VCaP (cell line): ENCODE results near the gene COL20A1.

Experiments used
- H3K27ac ChIP-seq: fragments of 450-650 bp; 2 replicates; pipeline ENCODE4 v1.5.1; 2017
- TF ChIP-seq, protein P1 (sequence below): fragments of 450-650 bp; conservative IDR thresholded peaks from 2 replicates; pipeline ENCODE4 v1.5.1; 2017; ENCODE audit warnings: mild to moderate bottlenecking, moderate library complexity

Gene COL20A1

DNA sequence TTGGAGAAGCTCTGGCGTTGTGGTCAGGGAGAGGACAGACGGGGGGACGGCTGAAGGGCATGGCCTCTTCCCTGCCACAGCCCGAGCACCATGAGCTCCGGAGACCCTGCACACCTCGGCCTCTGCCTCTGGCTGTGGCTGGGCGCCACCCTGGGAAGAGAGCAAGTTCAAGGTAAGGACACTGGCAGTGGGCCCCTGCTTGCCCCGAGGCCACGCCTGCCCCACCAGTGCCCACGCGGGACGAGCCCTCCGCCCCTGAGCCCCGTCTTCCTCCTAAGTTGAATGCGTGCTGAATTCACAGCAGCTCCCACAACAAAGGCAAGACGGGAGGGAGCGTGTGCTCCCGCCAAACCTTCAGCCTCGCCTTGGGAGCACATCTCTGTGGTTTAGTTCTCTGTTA lies 2.0 kb downstream of the COL20A1 start:
- TF ChIP-seq, protein P1, sequence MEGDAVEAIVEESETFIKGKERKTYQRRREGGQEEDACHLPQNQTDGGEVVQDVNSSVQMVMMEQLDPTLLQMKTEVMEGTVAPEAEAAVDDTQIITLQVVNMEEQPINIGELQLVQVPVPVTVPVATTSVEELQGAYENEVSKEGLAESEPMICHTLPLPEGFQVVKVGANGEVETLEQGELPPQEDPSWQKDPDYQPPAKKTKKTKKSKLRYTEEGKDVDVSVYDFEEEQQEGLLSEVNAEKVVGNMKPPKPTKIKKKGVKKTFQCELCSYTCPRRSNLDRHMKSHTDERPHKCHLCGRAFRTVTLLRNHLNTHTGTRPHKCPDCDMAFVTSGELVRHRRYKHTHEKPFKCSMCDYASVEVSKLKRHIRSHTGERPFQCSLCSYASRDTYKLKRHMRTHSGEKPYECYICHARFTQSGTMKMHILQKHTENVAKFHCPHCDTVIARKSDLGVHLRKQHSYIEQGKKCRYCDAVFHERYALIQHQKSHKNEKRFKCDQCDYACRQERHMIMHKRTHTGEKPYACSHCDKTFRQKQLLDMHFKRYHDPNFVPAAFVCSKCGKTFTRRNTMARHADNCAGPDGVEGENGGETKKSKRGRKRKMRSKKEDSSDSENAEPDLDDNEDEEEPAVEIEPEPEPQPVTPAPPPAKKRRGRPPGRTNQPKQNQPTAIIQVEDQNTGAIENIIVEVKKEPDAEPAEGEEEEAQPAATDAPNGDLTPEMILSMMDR, result no peak
- H3K27ac ChIP-seq, result no peak overlapping the region

DNA sequence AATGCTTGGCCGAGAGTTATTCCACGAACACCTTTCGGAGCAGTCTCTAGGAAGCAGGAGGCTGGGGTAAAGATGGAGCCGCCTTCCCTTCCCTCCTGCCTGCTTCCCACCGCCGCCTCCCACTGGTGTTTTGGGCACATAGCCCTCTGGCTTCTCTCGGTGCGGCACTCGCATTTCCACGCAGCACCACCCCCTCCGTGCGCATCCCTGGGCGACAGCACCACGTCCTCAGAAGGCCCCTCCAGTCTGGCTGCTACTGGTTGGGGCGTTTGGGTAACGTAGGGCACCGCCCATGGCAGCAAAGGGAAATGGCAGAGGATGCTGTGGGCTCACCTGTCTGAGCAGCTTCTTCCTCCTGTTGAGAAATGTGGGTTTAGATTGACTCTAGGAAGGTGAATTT lies 2.4 kb downstream of the COL20A1 start:
- TF ChIP-seq, protein P1, result peak; percentile 39
- H3K27ac ChIP-seq, result no peak overlapping the region

DNA sequence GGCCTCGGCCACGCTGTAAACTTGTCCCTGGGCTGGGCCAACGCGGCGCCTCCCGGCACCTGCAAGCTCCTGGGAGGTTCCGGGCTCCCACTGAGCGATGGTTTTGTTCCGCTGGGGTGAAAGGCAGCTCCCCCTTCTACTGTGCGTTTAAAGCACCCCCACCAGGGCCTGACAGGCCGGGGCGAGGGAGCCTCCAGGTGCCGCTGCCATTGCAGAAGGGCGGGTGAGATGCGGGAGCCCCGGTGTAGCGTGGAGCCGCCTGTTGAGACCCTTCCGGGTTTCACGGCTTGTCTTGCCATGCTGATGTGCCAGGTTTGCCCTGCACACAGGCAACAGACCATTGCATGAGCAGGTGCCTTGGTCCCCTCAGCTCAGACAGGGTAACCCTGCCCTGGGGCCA lies 2.9 kb downstream of the COL20A1 start:
- TF ChIP-seq, protein P1, result no peak
- H3K27ac ChIP-seq, result no peak overlapping the region

DNA sequence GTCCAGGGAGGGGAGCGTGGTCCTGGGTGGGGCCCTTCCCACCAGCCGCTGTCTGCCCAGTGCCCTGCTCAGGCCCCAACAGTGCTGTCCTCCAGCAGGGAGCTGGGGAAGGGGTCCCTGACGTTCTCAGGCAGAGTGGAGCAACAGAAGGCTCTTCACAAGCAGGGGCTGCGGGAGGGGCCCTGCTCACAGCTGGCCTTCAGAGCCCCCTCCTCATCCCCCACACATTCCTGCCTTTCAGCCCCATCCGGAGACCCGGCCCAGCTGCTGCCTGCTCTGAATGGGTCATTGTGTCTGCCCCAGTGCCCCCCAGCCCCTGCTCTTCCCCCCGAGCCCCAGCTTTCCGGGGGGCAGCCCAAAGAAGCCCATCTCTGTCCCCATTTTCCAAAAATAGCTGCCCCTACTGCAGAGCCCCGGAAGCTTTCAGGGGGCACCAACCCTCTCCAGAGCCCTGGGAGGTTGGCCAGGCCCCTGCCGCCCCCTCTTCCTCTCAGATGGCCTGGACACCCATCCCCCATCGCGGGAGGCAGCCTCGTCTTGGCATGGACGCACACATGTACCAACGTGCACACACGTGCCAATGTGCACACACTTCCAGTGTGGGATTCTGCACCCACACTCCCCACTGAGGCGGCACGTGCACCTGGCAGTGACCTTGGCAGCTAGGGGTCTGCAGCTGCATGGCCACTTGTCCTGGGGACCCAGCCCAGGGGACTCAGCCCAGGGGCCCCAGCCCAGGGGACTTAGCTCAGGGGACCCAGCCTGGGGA lies 3.7 kb downstream of the COL20A1 start:
- TF ChIP-seq, protein P1, result no peak
- H3K27ac ChIP-seq, result no peak overlapping the region

DNA sequence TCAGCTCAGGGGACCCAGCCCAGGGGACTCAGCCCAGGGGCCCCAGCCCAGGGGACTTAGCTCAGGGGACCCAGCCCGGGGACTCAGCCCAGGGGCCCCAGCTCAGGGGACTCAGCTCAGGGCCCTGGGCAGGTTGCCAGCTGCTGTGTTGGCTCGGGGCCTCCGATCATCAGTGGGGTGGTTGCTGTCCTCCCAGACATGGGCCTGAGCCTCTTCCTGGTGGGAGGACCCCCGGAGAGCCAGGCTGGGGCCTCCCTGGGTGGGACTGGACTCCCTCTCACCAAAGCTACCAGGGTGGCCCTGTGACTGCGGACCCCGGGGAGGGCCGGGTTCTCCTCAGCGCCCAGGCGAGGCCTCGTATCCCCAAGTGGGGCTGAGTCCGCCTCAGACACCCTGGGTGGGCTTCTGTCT lies 4.4 kb downstream of the COL20A1 start:
- H3K27ac ChIP-seq, result no peak overlapping the region
- TF ChIP-seq, protein P1, result no peak

DNA sequence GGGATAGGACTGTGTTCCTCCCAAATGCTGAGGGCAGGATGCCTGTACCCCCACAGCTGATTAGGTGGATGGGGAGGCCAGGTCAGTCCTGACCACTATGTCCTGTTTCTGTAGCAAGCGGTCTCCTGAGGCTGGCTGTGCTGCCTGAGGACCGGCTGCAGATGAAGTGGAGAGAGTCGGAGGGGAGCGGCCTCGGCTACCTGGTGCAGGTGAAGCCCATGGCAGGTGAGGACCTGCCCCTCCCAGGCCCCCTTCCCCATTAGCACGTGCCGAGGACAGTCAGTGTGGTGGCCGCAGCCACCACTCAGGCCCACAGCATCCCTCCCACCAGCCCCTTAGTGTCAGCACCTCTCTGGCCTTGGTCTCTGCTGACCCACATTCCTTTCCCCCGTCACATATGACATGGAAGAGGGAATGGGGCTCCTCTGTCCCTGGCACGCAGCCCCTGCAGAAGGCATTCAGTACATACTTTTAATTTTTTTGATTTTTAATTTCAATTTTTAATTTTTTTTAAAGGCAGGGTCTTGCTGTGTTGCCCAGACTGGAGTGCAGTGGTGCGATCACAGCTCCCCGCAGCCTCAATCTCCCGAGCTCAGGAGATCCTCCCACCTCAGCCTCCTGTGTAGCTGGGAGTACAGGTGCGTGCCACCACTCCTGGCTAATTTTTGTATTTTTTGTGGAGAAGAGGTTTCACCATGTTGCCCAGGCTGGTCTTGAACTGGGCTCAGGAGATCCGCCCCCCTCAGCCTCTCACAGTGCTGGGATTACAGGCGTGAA lies 5.0 kb downstream of the COL20A1 start:
- no peak overlapping the region for H3K27ac ChIP-seq
- TF ChIP-seq, protein P1, result no peak

DNA sequence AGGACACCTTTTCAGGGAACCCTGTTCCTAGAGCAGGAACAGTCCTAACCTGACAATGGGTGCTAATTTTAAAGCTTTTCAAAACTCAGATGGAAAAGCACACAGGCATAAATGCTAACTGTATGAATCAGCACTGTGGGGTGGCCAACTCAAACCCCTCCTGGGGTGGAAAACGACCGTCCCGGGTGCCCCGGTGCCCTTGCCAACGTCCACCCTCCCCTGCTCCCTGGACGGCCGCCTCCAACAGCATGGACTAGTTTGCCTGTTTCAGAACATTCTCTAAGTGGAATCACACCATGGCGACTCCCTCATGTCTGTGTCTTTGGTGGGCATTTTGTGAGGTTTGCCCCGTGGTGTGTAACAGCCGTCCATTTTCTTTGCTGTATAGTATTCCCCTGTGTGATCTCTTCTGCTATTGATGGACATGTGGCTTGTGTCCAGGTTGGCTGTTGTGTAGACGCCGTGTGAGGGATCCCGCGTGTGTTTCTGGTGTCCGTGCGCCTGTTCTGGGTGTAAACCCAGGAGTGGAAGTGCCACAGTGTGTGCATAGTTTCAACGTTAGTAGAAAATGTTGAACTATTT lies 5.8 kb downstream of the COL20A1 start:
- TF ChIP-seq, protein P1, result no peak
- H3K27ac ChIP-seq, result no peak overlapping the region
